MM.1S (cell line): ENCODE data around the gene IFITM10.

ENCODE experiments used
- DNase-seq: peaks from one replicate; pipeline ENCODE4 v3.0.0-alpha.2; 2015
- H2AFZ ChIP-seq: fragments of 300-600 bp; sonication (generic); 2 replicates; pipeline ENCODE4 v1.6.0; 2016; ENCODE audit warnings: antibody characterized with exemption, low read length
- H3F3A ChIP-seq: fragments of 300-600 bp; sonication (generic); 2 replicates; pipeline ENCODE4 v1.6.1; 2016; ENCODE audit warnings: mild to moderate bottlenecking, antibody characterized with exemption, low read length, moderate library complexity, mixed read lengths; ENCODE audit not compliant: insufficient read depth
- H3K27ac ChIP-seq: fragments of 300-600 bp; sonication (generic); 2 replicates; pipeline ENCODE4 v1.5.1; 2016; ENCODE audit warnings: mild to moderate bottlenecking, low read length
- H3K27me3 ChIP-seq: fragments of 300-600 bp; sonication (generic); replicated peaks from 2 replicates; pipeline ENCODE4 v1.6.0; 2016; ENCODE audit warnings: low read length; ENCODE audit not compliant: insufficient read depth
- H3K36me3 ChIP-seq: fragments of 300-600 bp; sonication (generic); replicated peaks from 2 replicates; pipeline ENCODE4 v1.6.1; 2016; ENCODE audit warnings: mild to moderate bottlenecking, low read length, mixed read lengths; ENCODE audit not compliant: insufficient read depth
- H3K4me1 ChIP-seq: fragments of 300-600 bp; sonication (generic); 2 replicates; pipeline ENCODE4 v1.6.1; 2016; ENCODE audit warnings: low read length, mixed read lengths
- H3K4me2 ChIP-seq: fragments of 300-600 bp; sonication (generic); 2 replicates; pipeline ENCODE4 v1.6.0; 2016; ENCODE audit warnings: low read depth, low read length
- H3K4me3 ChIP-seq: fragments of 300-600 bp; sonication (generic); 2 replicates; pipeline ENCODE4 v1.5.1; 2016; ENCODE audit warnings: low read length, mixed read lengths
- H3K79me2 ChIP-seq: fragments of 300-600 bp; sonication (generic); 2 replicates; pipeline ENCODE4 v1.6.1; 2016; ENCODE audit warnings: mixed run types, low read length, mixed read lengths
- H3K9ac ChIP-seq: fragments of 300-600 bp; sonication (generic); 2 replicates; pipeline ENCODE4 v1.6.1; 2016; ENCODE audit warnings: low read length, mixed read lengths
- H3K9me2 ChIP-seq: fragments of 300-600 bp; sonication (generic); replicated peaks from 2 replicates; pipeline ENCODE4 v1.6.1; 2016; ENCODE audit warnings: mild to moderate bottlenecking, low read length, mixed read lengths; ENCODE audit not compliant: insufficient read depth
- H3K9me3 ChIP-seq: fragments of 300-600 bp; sonication (generic); replicated peaks from 2 replicates; pipeline ENCODE4 v1.6.1; 2016; ENCODE audit warnings: mild to moderate bottlenecking, low read length, mixed read lengths; ENCODE audit not compliant: insufficient read depth
- H4K20me1 ChIP-seq: fragments of 300-600 bp; sonication (generic); 2 replicates; pipeline ENCODE4 v1.6.1; 2016; ENCODE audit warnings: mild to moderate bottlenecking, low read length, moderate library complexity, mixed read lengths; ENCODE audit not compliant: insufficient read depth
- EZH2 ChIP-seq: fragments of 300-600 bp; sonication (generic); optimal IDR thresholded peaks from 2 replicates; pipeline ENCODE3; 2017; ENCODE audit warnings: low read depth, mild to moderate bottlenecking, antibody characterized with exemption, low read length, mixed read lengths
- EZH2phosphoT487 ChIP-seq: fragments of 300-600 bp; sonication (generic); IDR thresholded peaks from 2 replicates; pipeline ENCODE4 v1.6.1; 2018; ENCODE audit warnings: antibody characterized with exemption, low read length
- TF ChIP-seq, protein P1 (sequence below): fragments of 300-600 bp; sonication (generic); IDR thresholded peaks from 2 replicates; pipeline ENCODE4 v1.5.1; 2016; ENCODE audit warnings: antibody characterized with exemption, low read length, mixed read lengths

IFITM10 gene

DNA sequence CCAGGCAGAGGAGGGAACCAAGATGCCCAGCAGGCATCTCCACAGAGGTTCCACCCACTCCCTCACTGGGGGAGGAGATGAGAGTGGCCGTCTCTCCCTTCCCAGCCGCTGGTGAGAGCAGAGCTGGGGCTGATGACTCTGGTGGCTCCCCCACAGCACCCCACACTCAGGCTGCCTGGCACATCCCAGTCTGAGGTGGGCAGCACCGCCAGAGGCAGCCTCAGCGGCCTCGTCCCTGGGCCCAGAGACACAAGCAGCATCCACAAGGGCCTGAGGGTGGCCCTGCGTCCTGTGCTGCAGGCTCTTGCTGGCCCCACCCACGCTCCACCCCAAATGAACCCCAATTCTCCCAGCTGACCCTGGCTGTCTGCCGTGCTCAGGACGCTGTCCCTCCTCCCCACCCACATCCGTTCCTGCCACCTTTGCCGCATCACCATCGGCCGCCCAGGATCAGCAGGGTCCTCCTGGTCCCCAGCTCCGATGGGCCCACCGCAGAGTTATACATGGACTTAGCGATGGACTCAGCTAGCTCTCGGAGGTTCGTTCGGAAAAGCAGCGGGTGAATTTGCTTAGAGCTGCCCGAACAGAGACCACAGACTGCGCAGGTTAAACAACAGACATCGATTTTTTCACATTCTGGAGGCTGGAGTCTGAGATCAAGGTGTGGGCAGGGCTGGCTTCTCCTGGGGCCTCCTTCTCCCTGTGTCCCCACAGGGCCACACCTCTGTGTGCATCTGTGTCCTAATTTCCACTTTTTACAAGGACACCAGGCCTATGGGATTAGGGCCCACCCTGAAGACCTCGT is 33.5 kb upstream of the IFITM10 start:
- Histone ChIP-seq H3K27me3 (peaks cover 97% of the 10 kb centered on the region), H3K27ac (no peak overlapping the region), H4K20me1 (no peaks in the 10 kb centered on the region), H3K4me3 (no peak overlapping the region), H3K9ac (no peak overlapping the region), H3K4me2 (no peak overlapping the region), H2AFZ (no peak overlapping the region), H3K79me2 (no peaks in the 10 kb centered on the region), H3F3A (no peaks in the 10 kb centered on the region), H3K9me3 (no peaks in the 10 kb centered on the region), H3K36me3 (no peaks in the 10 kb centered on the region), H3K9me2 (no peaks in the 10 kb centered on the region), H3K4me1 (no peaks in the 10 kb centered on the region)
- no peak for TF ChIP-seq EZH2
- TF ChIP-seq EZH2phosphoT487: no peak
- TF ChIP-seq, protein P1, sequence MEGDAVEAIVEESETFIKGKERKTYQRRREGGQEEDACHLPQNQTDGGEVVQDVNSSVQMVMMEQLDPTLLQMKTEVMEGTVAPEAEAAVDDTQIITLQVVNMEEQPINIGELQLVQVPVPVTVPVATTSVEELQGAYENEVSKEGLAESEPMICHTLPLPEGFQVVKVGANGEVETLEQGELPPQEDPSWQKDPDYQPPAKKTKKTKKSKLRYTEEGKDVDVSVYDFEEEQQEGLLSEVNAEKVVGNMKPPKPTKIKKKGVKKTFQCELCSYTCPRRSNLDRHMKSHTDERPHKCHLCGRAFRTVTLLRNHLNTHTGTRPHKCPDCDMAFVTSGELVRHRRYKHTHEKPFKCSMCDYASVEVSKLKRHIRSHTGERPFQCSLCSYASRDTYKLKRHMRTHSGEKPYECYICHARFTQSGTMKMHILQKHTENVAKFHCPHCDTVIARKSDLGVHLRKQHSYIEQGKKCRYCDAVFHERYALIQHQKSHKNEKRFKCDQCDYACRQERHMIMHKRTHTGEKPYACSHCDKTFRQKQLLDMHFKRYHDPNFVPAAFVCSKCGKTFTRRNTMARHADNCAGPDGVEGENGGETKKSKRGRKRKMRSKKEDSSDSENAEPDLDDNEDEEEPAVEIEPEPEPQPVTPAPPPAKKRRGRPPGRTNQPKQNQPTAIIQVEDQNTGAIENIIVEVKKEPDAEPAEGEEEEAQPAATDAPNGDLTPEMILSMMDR: no peak
- no peak for DNase-seq

DNA sequence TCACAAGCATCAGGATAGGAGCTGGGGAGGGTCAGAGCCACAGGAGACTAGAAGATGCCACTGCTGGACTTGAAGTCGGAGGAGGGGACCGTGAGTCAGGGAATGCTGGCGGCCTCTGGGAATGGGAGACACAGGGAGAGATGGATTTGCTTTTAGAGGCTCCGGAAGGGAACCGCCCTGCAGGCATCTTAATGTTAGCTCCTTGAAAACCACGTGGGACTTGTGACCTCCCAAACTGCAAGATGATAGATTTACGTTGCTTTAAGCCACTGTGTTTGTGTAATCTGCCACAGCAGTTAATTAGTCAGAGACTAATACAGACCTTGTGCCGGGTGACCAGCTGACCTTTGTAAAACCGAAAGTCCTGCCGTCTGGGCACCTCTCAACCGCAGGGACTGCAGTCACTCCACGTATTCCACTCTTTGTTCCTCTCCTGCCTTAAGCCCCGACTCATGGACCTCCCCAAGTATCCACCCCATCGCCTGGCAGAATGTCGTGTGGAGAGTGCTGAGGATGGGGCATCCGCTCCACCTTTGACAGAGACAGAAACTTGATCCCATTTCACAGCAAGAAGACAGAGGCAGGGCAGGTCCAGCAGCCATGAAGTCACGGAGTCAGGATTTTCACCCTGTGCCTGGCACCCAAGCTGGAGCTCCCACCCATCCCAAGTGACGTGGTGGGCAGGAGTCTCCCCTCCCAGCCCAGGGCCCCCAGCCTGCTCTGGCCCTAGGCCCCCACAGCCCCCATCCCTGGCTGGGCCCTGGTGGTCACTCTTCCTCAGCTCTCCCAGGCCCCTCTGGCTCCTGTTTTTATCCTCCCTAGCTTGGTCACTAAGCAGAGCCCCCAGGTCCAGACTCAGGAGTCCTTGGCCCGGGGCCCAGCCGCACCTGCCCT is 32.7 kb upstream of the IFITM10 start:
- peaks cover 99% of the 10 kb centered on the region for H3K27me3 ChIP-seq
- H3K9me2 ChIP-seq: no peaks in the 10 kb centered on the region
- H3K36me3 ChIP-seq: no peaks in the 10 kb centered on the region
- no peak overlapping the region for H3K27ac ChIP-seq
- no peak for TF ChIP-seq EZH2
- TF ChIP-seq, protein P1: no peak
- no peak for TF ChIP-seq EZH2phosphoT487
- H3K4me3 ChIP-seq: no peak overlapping the region
- H4K20me1 ChIP-seq: no peaks in the 10 kb centered on the region
- no peak overlapping the region for H3K9ac ChIP-seq
- H3K4me2 ChIP-seq: peak overlapping the region; percentile 20; the same call in 1 of the 2 replicates
- H3F3A ChIP-seq: no peaks in the 10 kb centered on the region
- H3K79me2 ChIP-seq: no peaks in the 10 kb centered on the region
- H3K9me3 ChIP-seq: no peaks in the 10 kb centered on the region
- no peaks in the 10 kb centered on the region for H3K4me1 ChIP-seq
- no peak overlapping the region for H2AFZ ChIP-seq
- DNase-seq: no peak

DNA sequence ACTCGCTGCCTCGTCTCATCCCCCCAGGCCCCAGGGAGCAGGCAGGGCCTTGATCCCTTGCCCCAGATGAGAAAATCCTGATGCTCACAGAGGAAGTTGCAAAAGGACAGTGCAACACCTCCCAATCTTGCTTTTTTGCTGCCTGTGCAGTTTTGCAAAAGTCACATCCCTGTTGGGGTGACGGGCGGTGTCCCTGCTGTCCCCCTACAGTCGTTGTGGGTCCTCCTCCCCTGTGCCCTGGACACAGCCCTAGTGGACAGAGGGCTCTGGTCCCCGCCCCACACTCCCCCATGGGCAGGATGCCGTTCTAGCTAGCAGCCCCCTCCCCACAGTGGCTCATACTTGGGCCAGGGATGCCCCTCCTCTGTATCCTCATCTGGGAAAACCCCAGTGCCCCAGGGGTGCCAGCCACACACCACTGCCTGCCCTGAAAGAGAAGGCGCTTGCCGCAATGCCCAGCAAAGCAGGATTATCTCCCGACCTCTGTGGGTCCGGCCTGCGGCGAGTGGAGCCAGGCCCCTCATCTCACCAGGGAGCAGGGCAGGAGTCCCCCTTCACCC is 31.7 kb upstream of the IFITM10 start:
- no peak overlapping the region for H2AFZ ChIP-seq
- no peaks in the 10 kb centered on the region for H3K9me2 ChIP-seq
- no peak overlapping the region for H3K4me3 ChIP-seq
- no peak overlapping the region for H3K4me2 ChIP-seq
- no peaks in the 10 kb centered on the region for H3K4me1 ChIP-seq
- no peaks in the 10 kb centered on the region for H3K36me3 ChIP-seq
- no peaks in the 10 kb centered on the region for H3K9me3 ChIP-seq
- H4K20me1 ChIP-seq: no peaks in the 10 kb centered on the region
- no peak overlapping the region for H3K27ac ChIP-seq
- no peaks in the 10 kb centered on the region for H3F3A ChIP-seq
- peaks cover 98% of the 10 kb centered on the region for H3K27me3 ChIP-seq
- H3K79me2 ChIP-seq: no peaks in the 10 kb centered on the region
- TF ChIP-seq, protein P1: no peak
- no peak for TF ChIP-seq EZH2
- TF ChIP-seq EZH2phosphoT487: no peak
- no peak overlapping the region for H3K9ac ChIP-seq
- DNase-seq: no peak
